Effector memory CD8-positive, alpha-beta T cell (primary cell): ENCODE results near the gene ZFAND5.

ENCODE experiments used
- ATAC-seq: fragments of 150-1000 bp; cut with Tn5 transposase; replicated peaks from 2 replicates; pipeline ENCODE4 v1.10.0; 2021; ENCODE audit warnings: mild to moderate bottlenecking, moderate library complexity
- DNase-seq, 3 experiments: peaks; one replicate each; pipeline ENCODE4 v3.0.0; 2021
- H3K27ac Mint-ChIP-seq, 2 donors: one replicate each; pipeline ENCODE4 v1.8.0; 2022; ENCODE audit warnings: mild to moderate bottlenecking in 2 of 2, mixed read lengths in 2 of 2, moderate library complexity in 2 of 2
- H3K27me3 Mint-ChIP-seq, 2 donors: one replicate each; pipeline ENCODE4 v1.8.0; 2022; ENCODE audit warnings: mixed read lengths in 2 of 2
- H3K36me3 Mint-ChIP-seq: one replicate; pipeline ENCODE4 v1.8.0; 2022; ENCODE audit warnings: mild to moderate bottlenecking, moderate library complexity, mixed read lengths; ENCODE audit not compliant: insufficient read depth
- H3K4me1 Mint-ChIP-seq, 2 donors: one replicate each; pipeline ENCODE4 v1.8.0; 2022; ENCODE audit warnings: low read depth in 2 of 2, mixed read lengths in 2 of 2
- H3K4me3 Mint-ChIP-seq, 2 donors: one replicate each; pipeline ENCODE4 v1.8.0; 2022; ENCODE audit warnings: mild to moderate bottlenecking in 2 of 2, mixed read lengths in 2 of 2, moderate library complexity in 2 of 2
- H3K9me3 Mint-ChIP-seq, 2 donors: one replicate each; pipeline ENCODE4 v1.8.0; 2022; ENCODE audit warnings: mixed read lengths in 2 of 2

The ZFAND5 gene

DNA sequence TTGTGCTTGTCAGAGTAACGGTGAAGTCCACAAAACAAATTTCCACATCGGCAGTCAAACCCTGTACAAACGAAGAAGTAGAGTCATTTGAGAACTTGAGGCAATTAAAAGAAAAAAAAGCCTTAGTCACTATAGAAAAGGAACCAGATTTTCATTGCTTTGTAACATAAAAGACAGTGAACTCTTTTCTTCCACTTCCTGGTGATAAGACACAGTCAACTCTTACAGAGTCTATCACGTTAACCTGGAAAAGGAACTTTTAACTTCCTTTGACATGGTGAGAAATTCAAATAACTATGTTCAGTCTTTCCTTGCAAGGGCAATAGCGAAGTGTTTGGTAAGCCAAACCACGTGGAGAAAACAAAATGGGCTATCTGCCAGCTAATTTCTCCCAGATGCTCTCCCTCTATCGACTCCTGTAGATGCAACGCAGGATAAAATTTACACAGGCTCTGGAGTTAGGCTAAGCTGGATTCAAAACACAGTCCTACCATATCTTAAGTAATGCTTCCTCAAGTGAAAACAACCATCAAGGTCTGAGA, 8.9 kb downstream of the ZFAND5 start:
- peaks cover 20 to 37% of the 10 kb centered on the region in 2 donors for H3K4me1 Mint-ChIP-seq
- H3K27me3 Mint-ChIP-seq, result no peaks in the 10 kb centered on the region
- no peaks in the 10 kb centered on the region for H3K9me3 Mint-ChIP-seq
- no peak for DNase-seq
- H3K36me3 Mint-ChIP-seq, result peaks cover 94% of the 10 kb centered on the region
- ATAC-seq, result no peak
- no peak overlapping the region for H3K4me3 Mint-ChIP-seq
- peak overlapping the region; percentile 51 to 67 for H3K27ac Mint-ChIP-seq

- no peaks in the 10 kb centered on the region for H3K27me3 Mint-ChIP-seq
- no peaks in the 10 kb centered on the region for H3K9me3 Mint-ChIP-seq
- H3K36me3 Mint-ChIP-seq, result peaks cover 87% of the 10 kb centered on the region
- H3K27ac Mint-ChIP-seq, result peak overlapping the region in 1 of 2 donors; percentile 6
- DNase-seq, result no peak
- H3K4me3 Mint-ChIP-seq, result no peak overlapping the region
- H3K4me1 Mint-ChIP-seq, result peaks cover 17 to 29% of the 10 kb centered on the region in 2 donors
- ATAC-seq, result peak; percentile 7
Observed at GRCh38 chr9:72355153-72355552, 9.9 kb downstream of the ZFAND5 start.

DNA sequence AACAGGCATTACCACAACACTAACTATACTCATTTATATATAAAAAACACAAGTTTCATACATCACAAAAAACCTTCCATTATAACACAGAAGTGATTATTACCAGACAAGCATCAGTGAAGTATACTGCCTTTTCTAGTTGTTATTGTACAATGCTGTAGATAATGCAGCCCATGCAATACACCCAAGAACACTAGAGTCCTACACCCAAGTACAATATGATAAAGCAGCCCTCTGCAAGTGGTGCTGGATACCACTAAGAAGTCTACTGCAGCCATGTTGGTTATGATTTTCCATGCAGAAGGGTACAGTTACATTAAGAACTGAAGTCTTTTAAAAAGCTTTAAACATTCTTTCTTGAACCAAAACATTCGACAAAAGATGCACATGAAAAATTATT, 10.3 kb downstream of the ZFAND5 start:
- H3K36me3 Mint-ChIP-seq, result peaks cover 83% of the 10 kb centered on the region
- peaks cover 12 to 24% of the 10 kb centered on the region in 2 donors for H3K4me1 Mint-ChIP-seq
- no peaks in the 10 kb centered on the region for H3K9me3 Mint-ChIP-seq
- peak overlapping the region; percentile 6 to 59 for H3K27ac Mint-ChIP-seq
- ATAC-seq (no peak), DNase-seq (no peak)
- H3K4me3 Mint-ChIP-seq, result no peak overlapping the region
- no peaks in the 10 kb centered on the region for H3K27me3 Mint-ChIP-seq

DNA sequence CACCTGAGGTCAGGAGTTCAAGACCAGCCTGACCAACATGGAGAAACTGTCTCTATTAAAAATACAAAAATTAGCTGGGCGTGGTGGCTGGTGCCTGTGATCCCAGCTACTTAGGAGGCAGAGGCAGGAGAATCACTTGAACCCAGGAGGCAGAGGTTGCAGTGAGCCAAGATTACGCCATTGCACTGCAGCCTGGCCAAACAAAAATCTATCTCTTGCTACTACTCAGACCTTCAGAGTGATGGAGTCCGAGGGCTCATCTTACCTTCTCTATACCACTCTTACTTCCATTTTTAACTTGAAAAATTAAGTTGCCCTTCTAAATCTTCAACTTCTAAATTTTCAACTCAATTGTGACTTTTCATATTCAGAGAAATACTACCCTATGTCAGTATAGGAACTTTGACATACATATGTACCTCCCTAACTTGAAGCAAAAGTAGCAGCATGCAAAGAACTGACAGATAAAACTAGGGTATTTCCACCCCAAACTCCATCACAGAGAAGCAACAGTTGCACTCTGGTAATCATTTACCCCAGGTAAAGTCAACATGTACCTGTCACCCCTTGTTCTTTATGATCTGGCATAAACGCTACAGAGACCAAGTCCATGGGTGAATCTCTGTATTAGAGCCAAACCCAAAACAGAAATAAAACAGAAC, 11.4 kb downstream of the ZFAND5 start:
- DNase-seq (no peak), ATAC-seq (peak; percentile 29)
- Mint-ChIP-seq H3K9me3 (no peaks in the 10 kb centered on the region), H3K27me3 (no peaks in the 10 kb centered on the region), H3K4me1 (peaks cover 8 to 17% of the 10 kb centered on the region in 2 donors), H3K36me3 (peaks cover 71% of the 10 kb centered on the region), H3K4me3 (peak overlapping the region in 1 of 2 donors; percentile 17), H3K27ac (peak overlapping the region in 1 of 2 donors; percentile 59)

GRCh38 chr9:72352911-72353388, 12.1 kb downstream of the ZFAND5 start:
- Mint-ChIP-seq H3K27me3 (no peaks in the 10 kb centered on the region), H3K4me1 (peaks cover 4 to 13% of the 10 kb centered on the region in 2 donors), H3K4me3 (peak overlapping the region in 1 of 2 donors; percentile 17), H3K27ac (peak overlapping the region in 1 of 2 donors; percentile 59), H3K9me3 (no peaks in the 10 kb centered on the region), H3K36me3 (peaks cover 65% of the 10 kb centered on the region)
- DNase-seq, result no peak
- no peak for ATAC-seq

DNA sequence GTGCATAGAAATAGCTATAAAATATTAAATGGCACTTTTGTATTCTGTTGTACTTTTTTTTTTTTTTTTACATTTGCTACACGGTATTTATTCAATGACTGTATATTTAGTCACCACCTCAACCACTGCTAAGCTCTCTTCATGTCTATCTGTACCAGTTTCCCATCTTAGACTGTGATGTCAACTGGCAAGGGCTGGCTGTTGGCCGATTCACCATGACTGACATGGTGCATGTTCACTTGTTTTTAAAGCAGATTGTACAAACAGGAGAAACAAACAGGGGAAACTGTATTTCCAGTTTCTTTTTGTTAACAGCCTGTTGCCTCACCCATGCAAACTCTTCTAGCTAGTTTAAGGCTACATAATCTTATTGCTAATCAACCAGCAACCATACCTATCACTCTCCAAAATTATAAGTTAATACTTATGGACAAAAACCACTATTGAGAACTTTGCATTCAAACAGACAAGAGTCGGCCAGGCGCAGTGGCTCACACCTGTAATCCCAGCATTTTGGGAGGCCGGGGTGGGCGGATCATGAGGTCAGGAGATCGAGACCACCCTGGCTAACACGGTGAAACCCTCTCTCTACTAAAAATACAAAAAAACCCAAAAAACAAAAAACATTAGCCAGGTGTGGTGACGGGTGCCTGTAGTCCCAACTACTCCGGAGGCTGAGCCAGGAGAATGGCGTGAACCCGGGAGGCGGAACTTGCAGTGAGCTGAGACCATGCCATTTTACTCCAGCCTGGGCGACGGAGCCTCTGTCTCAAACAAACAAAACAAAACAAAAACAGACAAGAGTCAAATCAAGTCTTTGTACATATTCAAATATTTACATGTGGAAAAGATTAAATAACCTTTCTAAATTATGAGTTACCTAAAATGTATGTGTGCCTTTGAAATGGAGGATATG, 13.2 kb downstream of the ZFAND5 start:
- H3K27me3 Mint-ChIP-seq, result no peaks in the 10 kb centered on the region
- DNase-seq (no peak), ATAC-seq (no peak)
- H3K36me3 Mint-ChIP-seq, result peaks cover 54% of the 10 kb centered on the region
- H3K27ac Mint-ChIP-seq, result peak overlapping the region; percentile 28 to 66
- H3K9me3 Mint-ChIP-seq, result no peaks in the 10 kb centered on the region
- peaks cover 2 to 3% of the 10 kb centered on the region in 2 donors for H3K4me1 Mint-ChIP-seq
- no peak overlapping the region for H3K4me3 Mint-ChIP-seq

- Mint-ChIP-seq H3K36me3 (peaks cover 35% of the 10 kb centered on the region), H3K27ac (no peak overlapping the region), H3K9me3 (no peaks in the 10 kb centered on the region), H3K4me3 (no peak overlapping the region), H3K27me3 (no peaks in the 10 kb centered on the region), H3K4me1 (no peaks in the 10 kb centered on the region)
- ATAC-seq (no peak), DNase-seq (no peak)
Observed at GRCh38 chr9:72349911-72350310, 15.1 kb downstream of the ZFAND5 start.

- Mint-ChIP-seq H3K27me3 (no peaks in the 10 kb centered on the region), H3K4me1 (no peaks in the 10 kb centered on the region), H3K36me3 (peaks cover 31% of the 10 kb centered on the region), H3K27ac (no peak overlapping the region), H3K4me3 (no peak overlapping the region), H3K9me3 (no peaks in the 10 kb centered on the region)
- no peak for ATAC-seq
- no peak for DNase-seq
Observed at GRCh38 chr9:72349240-72349639, 15.8 kb downstream of the ZFAND5 start.

DNA sequence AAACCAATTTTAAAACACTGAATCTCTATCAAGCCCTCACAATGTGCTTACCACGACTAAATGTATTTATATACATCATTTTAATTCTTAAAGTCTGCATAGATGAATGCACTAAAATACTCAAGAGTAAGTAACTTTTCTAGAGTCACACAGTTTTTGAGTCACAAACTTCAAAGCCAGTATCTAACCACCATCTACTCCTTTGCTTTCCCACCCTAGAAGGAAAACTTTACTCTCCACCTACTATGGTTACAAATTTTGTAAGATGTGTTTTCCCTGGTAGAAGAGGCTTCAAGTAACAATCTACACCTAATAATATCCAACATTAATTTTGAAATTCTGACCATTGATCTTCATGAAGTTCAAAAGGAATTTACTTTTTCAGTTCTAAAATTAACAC, 18.7 kb downstream of the ZFAND5 start:
- Mint-ChIP-seq H3K4me1 (no peaks in the 10 kb centered on the region), H3K9me3 (no peaks in the 10 kb centered on the region), H3K4me3 (no peak overlapping the region), H3K36me3 (peaks cover 3% of the 10 kb centered on the region), H3K27me3 (peaks cover 0 to 9% of the 10 kb centered on the region in 2 donors), H3K27ac (no peak overlapping the region)
- ATAC-seq, result no peak
- no peak for DNase-seq

DNA sequence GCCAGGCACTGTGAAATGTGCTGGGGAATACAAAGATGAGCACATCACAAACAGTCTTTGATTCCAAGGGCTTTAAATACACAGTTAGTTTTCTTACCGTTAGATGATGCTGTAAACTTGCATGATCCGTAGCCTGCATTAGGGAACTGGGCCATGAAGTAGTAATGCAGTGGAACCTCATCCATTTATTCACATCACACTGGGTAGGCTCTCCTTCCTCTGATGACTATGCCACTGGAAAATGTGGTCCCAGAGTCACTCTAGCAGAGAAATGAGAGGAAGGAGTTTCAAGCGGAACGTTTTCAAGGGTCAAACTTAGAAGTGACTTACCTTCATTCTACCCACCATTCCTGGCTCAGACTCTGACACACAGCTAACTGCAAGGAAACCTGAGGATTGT, 26.4 kb downstream of the ZFAND5 start:
- ATAC-seq (no peak), DNase-seq (no peak)
- peaks cover 12% of the 10 kb centered on the region for H3K36me3 Mint-ChIP-seq
- no peak overlapping the region for H3K27ac Mint-ChIP-seq
- H3K4me3 Mint-ChIP-seq, result no peak overlapping the region
- H3K4me1 Mint-ChIP-seq, result no peaks in the 10 kb centered on the region
- no peaks in the 10 kb centered on the region for H3K9me3 Mint-ChIP-seq
- H3K27me3 Mint-ChIP-seq, result peaks cover 0 to 6% of the 10 kb centered on the region in 2 donors

DNA sequence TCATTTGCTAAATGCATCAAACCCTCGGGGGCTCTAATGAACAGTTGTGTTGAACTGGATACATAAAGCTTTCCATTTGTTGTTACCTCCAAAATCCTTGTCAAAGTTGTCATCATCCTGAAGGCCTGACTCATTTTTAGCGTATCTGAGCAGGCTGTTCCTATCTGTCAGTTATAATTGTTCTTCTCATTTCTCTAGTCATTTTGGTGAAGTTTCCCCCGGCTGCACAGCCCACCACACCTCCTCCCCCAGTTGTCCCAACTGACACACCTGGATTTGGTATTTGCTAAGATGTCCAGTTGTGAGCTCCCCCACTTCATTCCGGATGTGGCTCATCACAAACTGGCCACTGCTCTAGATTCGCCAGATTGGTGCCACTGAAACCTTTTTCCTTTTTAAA, 27.7 kb downstream of the ZFAND5 start:
- Mint-ChIP-seq H3K4me3 (no peak overlapping the region), H3K27ac (no peak overlapping the region), H3K9me3 (no peaks in the 10 kb centered on the region), H3K27me3 (no peaks in the 10 kb centered on the region), H3K36me3 (peaks cover 12% of the 10 kb centered on the region), H3K4me1 (no peaks in the 10 kb centered on the region)
- no peak for ATAC-seq
- no peak for DNase-seq

GRCh38 chr9:72334658-72335337, 30.2 kb downstream of the ZFAND5 start:
- DNase-seq (no peak), ATAC-seq (no peak)
- Mint-ChIP-seq H3K27me3 (no peaks in the 10 kb centered on the region), H3K4me3 (no peak overlapping the region), H3K4me1 (no peaks in the 10 kb centered on the region), H3K36me3 (peaks cover 12% of the 10 kb centered on the region), H3K9me3 (no peaks in the 10 kb centered on the region), H3K27ac (no peak overlapping the region)

DNA sequence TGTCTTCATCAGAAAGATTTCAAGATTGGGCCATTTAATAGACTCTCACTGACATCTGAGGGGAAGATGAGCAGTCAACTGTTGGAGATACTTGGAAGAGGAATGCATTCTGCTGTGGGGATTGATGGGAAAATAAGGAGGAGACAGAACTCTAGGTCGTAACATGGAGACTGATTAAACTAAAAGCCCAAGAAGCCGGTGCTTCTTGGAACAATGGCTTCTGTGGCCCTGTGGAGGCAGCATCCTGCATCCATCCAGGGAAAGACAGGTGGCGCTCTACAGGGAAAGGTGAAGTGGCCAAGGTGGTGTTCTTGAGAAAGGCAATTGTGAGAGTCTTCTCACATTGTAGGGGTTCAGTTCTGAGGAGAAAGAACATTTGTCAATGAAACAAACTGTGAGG, 31.3 kb downstream of the ZFAND5 start:
- Mint-ChIP-seq H3K4me1 (no peaks in the 10 kb centered on the region), H3K27ac (no peak overlapping the region), H3K36me3 (peaks cover 12% of the 10 kb centered on the region), H3K4me3 (no peak overlapping the region), H3K9me3 (no peaks in the 10 kb centered on the region), H3K27me3 (no peaks in the 10 kb centered on the region)
- DNase-seq (no peak), ATAC-seq (no peak)
